ENCODE results near the gene ATXN7L2.

ATXN7L2 gene

GRCh38 chr1:109529881-109530456, 46.3 kb downstream of the ATXN7L2 start:
- Histone ChIP-seq H3K27ac (ENCODE audit: insufficient read depth in 1 of 2, low read depth in 1 of 2, low read length in 2 of 2, poor library complexity in 1 of 2, severe bottlenecking in 2 of 2) (no peak overlapping the region), H3K36me3 (ENCODE audit: control insufficient read depth in 4 of 4, insufficient read depth in 4 of 4, low read length in 3 of 4) (no peaks in the 10 kb centered on the region), H3K4me1 (ENCODE audit: control extremely low read depth in 1 of 4, control insufficient read depth in 4 of 4, insufficient read depth in 4 of 4, low read length in 3 of 4) (peaks cover 0 to 8% (median 5%) of the 10 kb centered on the region in 4 experiments), H3K27me3 (replicated peaks in 2 of 5; ENCODE audit: control insufficient read depth in 4 of 5, insufficient read depth in 5 of 5, low read length in 4 of 5) (peaks cover 0 to 5% (median 0%) of the 10 kb centered on the region in 5 experiments), H3K4me3 (ENCODE audit: control insufficient read depth in 1 of 7, extremely low read depth in 1 of 7, insufficient read depth in 4 of 7, low read depth in 2 of 7, low read length in 6 of 7) (no peak overlapping the region), H3K9me3 (ENCODE audit: control extremely low read depth in 1 of 5, control insufficient read depth in 4 of 5, insufficient read depth in 2 of 5, low read depth in 1 of 5, low read length in 4 of 5) (no peaks in the 10 kb centered on the region)
- WGBS (ENCODE audit: insufficient coverage): 74% methylated on average over 4 of the region's 8 CpGs
- CTCF ChIA-PET: interaction anchor here (0.8 to 26.3 kb wide), 9 partner anchors 7 to 282 kb away, joined by 3 to 1203 read pairs (median 3); partner anchors contain the start of genes AMIGO1, AMPD2, ATXN7L2 and CYB561D1
- DNase-seq: no peak
- POLR2A ChIA-PET: interaction anchor here (0.6 to 0.8 kb wide), 3 partner anchors 18 to 311 kb away, joined by 3 to 4 read pairs (median 3); partner anchors contain the start of gene GNAI3

- Histone ChIP-seq H3K4me1 (ENCODE audit: control extremely low read depth in 1 of 4, control insufficient read depth in 4 of 4, insufficient read depth in 4 of 4, low read length in 3 of 4) (peaks cover 0 to 8% (median 5%) of the 10 kb centered on the region in 4 experiments), H3K9me3 (ENCODE audit: control extremely low read depth in 1 of 5, control insufficient read depth in 4 of 5, insufficient read depth in 2 of 5, low read depth in 1 of 5, low read length in 4 of 5) (no peaks in the 10 kb centered on the region), H3K4me3 (ENCODE audit: control insufficient read depth in 1 of 7, extremely low read depth in 1 of 7, insufficient read depth in 4 of 7, low read depth in 2 of 7, low read length in 6 of 7) (no peak overlapping the region), H3K27me3 (replicated peaks in 2 of 5; ENCODE audit: control insufficient read depth in 4 of 5, insufficient read depth in 5 of 5, low read length in 4 of 5) (peaks cover 0 to 5% (median 0%) of the 10 kb centered on the region in 5 experiments), H3K27ac (ENCODE audit: insufficient read depth in 1 of 2, low read depth in 1 of 2, low read length in 2 of 2, poor library complexity in 1 of 2, severe bottlenecking in 2 of 2) (no peak overlapping the region), H3K36me3 (ENCODE audit: control insufficient read depth in 4 of 4, insufficient read depth in 4 of 4, low read length in 3 of 4) (no peaks in the 10 kb centered on the region)
- DNase-seq: no peak
- CTCF ChIA-PET: interaction anchor here (0.8 to 26.3 kb wide), 8 partner anchors 7 to 283 kb away, joined by 3 to 1203 read pairs (median 18); partner anchors contain the start of genes AMIGO1, AMPD2, ATXN7L2 and CYB561D1
- POLR2A ChIA-PET: interaction anchor here (0.6 to 0.8 kb wide), 3 partner anchors 18 to 312 kb away, joined by 3 to 4 read pairs (median 3); partner anchors contain the start of gene GNAI3
- WGBS (ENCODE audit: insufficient coverage): 90% methylated on average over 12 of the region's 13 CpGs
These were observed 46.9 kb downstream of the ATXN7L2 start for GRCh38 chr1:109530457-109531087.

GRCh38 chr1:109531380-109531779, 47.7 kb downstream of the ATXN7L2 start:
- DNase-seq: no peak
- Histone ChIP-seq H3K27ac (ENCODE audit: insufficient read depth in 1 of 2, low read depth in 1 of 2, low read length in 2 of 2, poor library complexity in 1 of 2, severe bottlenecking in 2 of 2) (no peak overlapping the region), H3K36me3 (ENCODE audit: control insufficient read depth in 4 of 4, insufficient read depth in 4 of 4, low read length in 3 of 4) (no peaks in the 10 kb centered on the region), H3K9me3 (ENCODE audit: control extremely low read depth in 1 of 5, control insufficient read depth in 4 of 5, insufficient read depth in 2 of 5, low read depth in 1 of 5, low read length in 4 of 5) (no peaks in the 10 kb centered on the region), H3K4me1 (ENCODE audit: control extremely low read depth in 1 of 4, control insufficient read depth in 4 of 4, insufficient read depth in 4 of 4, low read length in 3 of 4) (peaks cover 0 to 15% (median 5%) of the 10 kb centered on the region in 4 experiments), H3K4me3 (ENCODE audit: control insufficient read depth in 1 of 7, extremely low read depth in 1 of 7, insufficient read depth in 4 of 7, low read depth in 2 of 7, low read length in 6 of 7) (no peak overlapping the region), H3K27me3 (replicated peaks in 2 of 5; ENCODE audit: control insufficient read depth in 4 of 5, insufficient read depth in 5 of 5, low read length in 4 of 5) (peaks cover 0 to 5% (median 0%) of the 10 kb centered on the region in 5 experiments)
- ChIA-PET CTCF (interaction anchor here (0.6 to 26.3 kb wide), 18 partner anchors 8 to 365 kb away, joined by 3 to 1203 read pairs (median 8); partner anchors contain the start of genes AMIGO1, AMPD2, ATXN7L2 and CYB561D1), POLR2A (interaction anchor here (0.6 kb wide), 1 partner anchor 42 kb away, joined by 3 read pairs; no protein-coding TSS in a partner anchor)
- 100% methylated on average over 1 of the region's 4 CpGs for WGBS (ENCODE audit: insufficient coverage)

- Histone ChIP-seq H3K4me1 (ENCODE audit: control extremely low read depth in 1 of 4, control insufficient read depth in 4 of 4, insufficient read depth in 4 of 4, low read length in 3 of 4) (peaks cover 0 to 15% (median 5%) of the 10 kb centered on the region in 4 experiments), H3K4me3 (ENCODE audit: control insufficient read depth in 1 of 7, extremely low read depth in 1 of 7, insufficient read depth in 4 of 7, low read depth in 2 of 7, low read length in 6 of 7) (peak overlapping the region in 3 of 7 experiments; percentile 51 to 71 (median 67)), H3K9me3 (ENCODE audit: control extremely low read depth in 1 of 5, control insufficient read depth in 4 of 5, insufficient read depth in 2 of 5, low read depth in 1 of 5, low read length in 4 of 5) (no peaks in the 10 kb centered on the region), H3K36me3 (ENCODE audit: control insufficient read depth in 4 of 4, insufficient read depth in 4 of 4, low read length in 3 of 4) (no peaks in the 10 kb centered on the region), H3K27me3 (replicated peaks in 2 of 5; ENCODE audit: control insufficient read depth in 4 of 5, insufficient read depth in 5 of 5, low read length in 4 of 5) (peaks cover 0 to 5% (median 0%) of the 10 kb centered on the region in 5 experiments), H3K27ac (ENCODE audit: insufficient read depth in 1 of 2, low read depth in 1 of 2, low read length in 2 of 2, poor library complexity in 1 of 2, severe bottlenecking in 2 of 2) (no peak overlapping the region)
- 74% methylated on average over 16 of the region's 16 CpGs for WGBS (ENCODE audit: insufficient coverage)
- CTCF ChIA-PET: interaction anchor here (0.6 to 26.3 kb wide), 26 partner anchors 8 to 366 kb away, joined by 3 to 1203 read pairs (median 5); partner anchors contain the start of genes AMIGO1, AMPD2, ATXN7L2 and CYB561D1
- DNase-seq: no peak
- POLR2A ChIA-PET: interaction anchor here (0.6 to 1.0 kb wide), 3 partner anchors 32 to 104 kb away, joined by 3 to 4 read pairs (median 3); no protein-coding TSS in a partner anchor
These were observed 48.2 kb downstream of the ATXN7L2 start for GRCh38 chr1:109531826-109532364.

GRCh38 chr1:109532365-109533136, 48.8 kb downstream of the ATXN7L2 start:
- DNase-seq: peak; percentile 73 to 85 (median 78)
- Histone ChIP-seq H3K4me3 (ENCODE audit: control insufficient read depth in 1 of 7, extremely low read depth in 1 of 7, insufficient read depth in 4 of 7, low read depth in 2 of 7, low read length in 6 of 7) (peak overlapping the region in 5 of 7 experiments; percentile 9 to 71 (median 51)), H3K27me3 (replicated peaks in 2 of 5; ENCODE audit: control insufficient read depth in 4 of 5, insufficient read depth in 5 of 5, low read length in 4 of 5) (peaks cover 0 to 3% (median 0%) of the 10 kb centered on the region in 5 experiments), H3K36me3 (ENCODE audit: control insufficient read depth in 4 of 4, insufficient read depth in 4 of 4, low read length in 3 of 4) (no peaks in the 10 kb centered on the region), H3K9me3 (ENCODE audit: control extremely low read depth in 1 of 5, control insufficient read depth in 4 of 5, insufficient read depth in 2 of 5, low read depth in 1 of 5, low read length in 4 of 5) (no peaks in the 10 kb centered on the region), H3K27ac (ENCODE audit: insufficient read depth in 1 of 2, low read depth in 1 of 2, low read length in 2 of 2, poor library complexity in 1 of 2, severe bottlenecking in 2 of 2) (no peak overlapping the region), H3K4me1 (ENCODE audit: control extremely low read depth in 1 of 4, control insufficient read depth in 4 of 4, insufficient read depth in 4 of 4, low read length in 3 of 4) (peaks cover 0 to 15% (median 5%) of the 10 kb centered on the region in 4 experiments)
- ChIA-PET CTCF (interaction anchor here (0.6 to 26.3 kb wide), 31 partner anchors 9 to 366 kb away, joined by 3 to 1203 read pairs (median 5); partner anchors contain the start of genes AMIGO1, AMPD2, ATXN7L2 and CYB561D1), POLR2A (interaction anchor here (0.6 to 1.0 kb wide), 2 partner anchors 33 to 105 kb away, joined by 3 to 4 read pairs; no protein-coding TSS in a partner anchor)
- 4% methylated on average over 8 of the region's 12 CpGs for WGBS (ENCODE audit: insufficient coverage)

- POLR2A ChIA-PET: interaction anchor here (0.6 to 1.1 kb wide), 2 partner anchors 71 to 117 kb away, joined by 3 to 4 read pairs; no protein-coding TSS in a partner anchor
- no peak for DNase-seq
These were observed 50.7 kb downstream of the ATXN7L2 start for GRCh38 chr1:109534307-109534858.

More at GRCh38 chr1:109534307-109534858, 50.7 kb downstream of the ATXN7L2 start:
- CTCF ChIA-PET: interaction anchor here (0.9 to 26.3 kb wide), 8 partner anchors 8 to 269 kb away, joined by 3 to 1203 read pairs (median 22); partner anchors contain the start of genes AMIGO1, AMPD2, ATXN7L2 and CYB561D1
- H3K27me3 ChIP-seq (replicated peaks in 2 of 5; ENCODE audit: control insufficient read depth in 4 of 5, insufficient read depth in 5 of 5, low read length in 4 of 5): no peaks in the 10 kb centered on the region
- no peak overlapping the region for H3K27ac ChIP-seq (ENCODE audit: insufficient read depth in 1 of 2, low read depth in 1 of 2, low read length in 2 of 2, poor library complexity in 1 of 2, severe bottlenecking in 2 of 2)
- no peaks in the 10 kb centered on the region for H3K36me3 ChIP-seq (ENCODE audit: control insufficient read depth in 4 of 4, insufficient read depth in 4 of 4, low read length in 3 of 4)
- no peak overlapping the region for H3K4me3 ChIP-seq (ENCODE audit: control insufficient read depth in 1 of 7, extremely low read depth in 1 of 7, insufficient read depth in 4 of 7, low read depth in 2 of 7, low read length in 6 of 7)
- H3K4me1 ChIP-seq (ENCODE audit: control extremely low read depth in 1 of 4, control insufficient read depth in 4 of 4, insufficient read depth in 4 of 4, low read length in 3 of 4): peaks cover 0 to 15% (median 5%) of the 10 kb centered on the region in 4 experiments
- H3K9me3 ChIP-seq (ENCODE audit: control extremely low read depth in 1 of 5, control insufficient read depth in 4 of 5, insufficient read depth in 2 of 5, low read depth in 1 of 5, low read length in 4 of 5): no peaks in the 10 kb centered on the region
- 100% methylated on average over 1 of the region's 1 CpG for WGBS (ENCODE audit: insufficient coverage)
